HFF-Myc (cell line): ENCODE data around the gene SCCPDH.

Source experiments
- DNase-seq: peaks from one replicate; pipeline ENCODE4 v3.0.0-alpha.2; 2011; ENCODE audit warnings: low read depth; ENCODE audit errors: extremely low read depth
- H3K4me3 ChIP-seq: replicated peaks from 2 replicates; pipeline ENCODE4 v1.5.1; 2011; ENCODE audit warnings: low read depth, mild to moderate bottlenecking, control low read depth, low read length
- TF ChIP-seq, protein P1 (sequence below): IDR thresholded peaks from 2 replicates; pipeline ENCODE4 v1.5.1; 2012; ENCODE audit warnings: mild to moderate bottlenecking, low read depth, low read length, control low read depth; ENCODE audit errors: missing control alignments

SCCPDH gene

DNA sequence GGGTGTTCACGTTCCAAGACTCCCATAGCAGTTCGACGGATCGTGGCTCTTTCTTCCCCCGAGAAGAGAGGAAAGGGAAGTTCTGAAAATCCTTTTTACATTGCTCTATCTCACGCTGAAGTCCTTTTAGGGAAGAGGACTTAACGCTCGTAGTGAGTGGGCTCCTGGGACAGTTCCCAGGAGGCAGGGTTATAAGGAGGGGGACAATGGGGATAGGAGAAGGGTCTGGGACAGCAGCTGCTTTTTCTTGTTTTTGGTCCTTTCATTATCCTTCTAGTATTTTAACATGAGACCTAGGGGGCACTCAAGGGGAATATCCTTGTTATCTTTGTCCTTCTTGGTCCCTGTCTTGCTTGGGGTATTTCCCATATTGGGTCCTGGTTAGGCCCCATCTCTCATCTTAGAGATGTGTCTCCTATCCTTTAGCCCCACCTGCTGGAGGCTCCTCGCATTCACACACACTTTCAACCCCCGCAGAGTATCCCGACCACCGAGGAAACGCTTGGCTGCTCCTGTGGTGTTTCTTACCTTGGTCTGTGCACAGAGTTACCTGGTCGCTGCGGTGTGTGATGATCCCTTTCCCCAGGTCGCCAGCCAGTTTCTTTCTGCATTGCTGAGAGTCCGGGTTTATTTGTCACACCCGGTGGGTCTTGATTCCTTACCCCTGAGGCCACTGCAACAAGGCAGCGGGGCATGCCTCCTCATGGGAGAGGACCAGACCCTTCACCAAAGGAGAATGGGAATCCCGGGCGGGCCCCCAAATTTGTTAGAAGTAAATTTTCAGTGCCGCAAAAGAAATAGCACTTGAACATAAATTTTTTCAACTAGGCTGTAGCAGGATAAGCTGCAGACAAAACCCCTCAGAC lies 29.7 kb downstream of the SCCPDH start:
- DNase-seq = peak; percentile 44
- H3K4me3 ChIP-seq = no peak overlapping the region
- TF ChIP-seq, protein P1, sequence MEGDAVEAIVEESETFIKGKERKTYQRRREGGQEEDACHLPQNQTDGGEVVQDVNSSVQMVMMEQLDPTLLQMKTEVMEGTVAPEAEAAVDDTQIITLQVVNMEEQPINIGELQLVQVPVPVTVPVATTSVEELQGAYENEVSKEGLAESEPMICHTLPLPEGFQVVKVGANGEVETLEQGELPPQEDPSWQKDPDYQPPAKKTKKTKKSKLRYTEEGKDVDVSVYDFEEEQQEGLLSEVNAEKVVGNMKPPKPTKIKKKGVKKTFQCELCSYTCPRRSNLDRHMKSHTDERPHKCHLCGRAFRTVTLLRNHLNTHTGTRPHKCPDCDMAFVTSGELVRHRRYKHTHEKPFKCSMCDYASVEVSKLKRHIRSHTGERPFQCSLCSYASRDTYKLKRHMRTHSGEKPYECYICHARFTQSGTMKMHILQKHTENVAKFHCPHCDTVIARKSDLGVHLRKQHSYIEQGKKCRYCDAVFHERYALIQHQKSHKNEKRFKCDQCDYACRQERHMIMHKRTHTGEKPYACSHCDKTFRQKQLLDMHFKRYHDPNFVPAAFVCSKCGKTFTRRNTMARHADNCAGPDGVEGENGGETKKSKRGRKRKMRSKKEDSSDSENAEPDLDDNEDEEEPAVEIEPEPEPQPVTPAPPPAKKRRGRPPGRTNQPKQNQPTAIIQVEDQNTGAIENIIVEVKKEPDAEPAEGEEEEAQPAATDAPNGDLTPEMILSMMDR = peak; percentile 76

DNA sequence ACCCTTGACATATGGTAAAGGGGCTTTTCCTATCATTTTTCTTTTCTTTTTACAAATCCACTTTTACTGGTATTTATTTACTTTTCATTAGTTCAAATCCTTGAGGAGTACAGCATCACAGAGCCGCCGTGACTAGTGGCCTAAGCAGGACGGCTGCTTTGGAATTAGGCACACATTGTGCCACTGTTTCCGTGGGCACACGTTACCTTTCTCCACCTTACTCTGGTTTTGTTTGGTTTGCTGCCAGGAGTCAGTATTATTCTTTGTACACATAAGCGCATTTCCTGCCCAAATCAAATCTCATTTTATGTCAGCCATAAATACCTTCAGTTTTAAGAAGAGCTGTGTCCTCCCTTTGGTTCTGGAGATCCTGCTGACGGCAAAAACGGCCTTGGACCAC lies 31.2 kb downstream of the SCCPDH start:
- no peak overlapping the region for H3K4me3 ChIP-seq
- DNase-seq = no peak
- TF ChIP-seq, protein P1 = no peak

GRCh38 chr1:246760422-246761347 lies 36.5 kb downstream of the SCCPDH start:
- TF ChIP-seq, protein P1 = no peak
- H3K4me3 ChIP-seq = no peak overlapping the region
- no peak for DNase-seq

GRCh38 chr1:246761396-246761795 lies 37.2 kb downstream of the SCCPDH start:
- TF ChIP-seq, protein P1 = no peak
- DNase-seq = no peak
- no peak overlapping the region for H3K4me3 ChIP-seq

GRCh38 chr1:246765521-246765920 lies 41.3 kb downstream of the SCCPDH start:
- TF ChIP-seq, protein P1 = no peak
- no peak for DNase-seq
- H3K4me3 ChIP-seq = no peak overlapping the region

- H3K4me3 ChIP-seq = no peak overlapping the region
- no peak for DNase-seq
- TF ChIP-seq, protein P1 = no peak
Measured at GRCh38 chr1:246768403-246769020, 44.3 kb downstream of the SCCPDH start.
